Measurements from ENCODE around the gene UBL4A.

UBL4A gene

DNA sequence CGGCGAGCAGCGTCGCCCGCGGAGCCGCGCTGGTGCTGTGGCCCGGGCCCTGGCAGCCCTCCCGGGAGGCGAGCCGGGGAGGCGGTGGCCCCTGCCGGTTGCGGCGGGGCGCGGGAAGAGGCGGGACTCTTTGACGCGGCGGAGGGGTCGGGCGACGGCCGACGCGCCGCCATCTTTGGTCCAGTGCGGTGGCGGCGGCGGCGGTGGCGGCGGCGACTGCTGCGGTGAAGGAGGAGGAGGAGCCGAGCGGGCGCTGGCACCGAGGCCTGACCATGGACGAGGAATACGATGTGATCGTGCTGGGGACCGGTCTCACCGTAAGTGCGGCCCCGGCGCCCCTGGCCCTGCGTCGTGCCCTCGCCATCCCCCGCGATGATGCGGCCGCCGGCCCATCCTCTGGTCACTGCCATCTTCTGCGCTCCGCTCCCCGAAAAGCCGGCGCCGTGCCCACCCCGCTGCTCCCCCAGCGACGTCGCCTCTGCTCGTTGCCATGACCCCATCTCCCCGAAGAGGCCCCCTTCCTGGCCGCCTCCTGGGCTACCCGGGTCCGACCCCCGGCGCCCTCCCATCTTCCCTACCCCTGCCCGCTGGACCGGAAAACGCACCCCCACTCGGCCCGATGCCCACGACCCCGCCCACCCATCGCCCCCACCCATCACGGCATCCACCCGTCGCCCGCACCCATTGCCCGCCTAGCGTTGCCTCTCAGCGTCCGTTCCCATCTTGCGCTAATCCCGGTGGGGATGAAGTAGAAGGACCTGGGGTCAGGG is 49.2 kb downstream of the UBL4A start, which contains the start of gene GDI1:
Gene GDI1 (plus strand): TSS at position 172 of the 770 bp plus-strand sequence. CDS start 101 bp downstream, at position 273.
- DNase-seq, result peak; percentile 78

DNA sequence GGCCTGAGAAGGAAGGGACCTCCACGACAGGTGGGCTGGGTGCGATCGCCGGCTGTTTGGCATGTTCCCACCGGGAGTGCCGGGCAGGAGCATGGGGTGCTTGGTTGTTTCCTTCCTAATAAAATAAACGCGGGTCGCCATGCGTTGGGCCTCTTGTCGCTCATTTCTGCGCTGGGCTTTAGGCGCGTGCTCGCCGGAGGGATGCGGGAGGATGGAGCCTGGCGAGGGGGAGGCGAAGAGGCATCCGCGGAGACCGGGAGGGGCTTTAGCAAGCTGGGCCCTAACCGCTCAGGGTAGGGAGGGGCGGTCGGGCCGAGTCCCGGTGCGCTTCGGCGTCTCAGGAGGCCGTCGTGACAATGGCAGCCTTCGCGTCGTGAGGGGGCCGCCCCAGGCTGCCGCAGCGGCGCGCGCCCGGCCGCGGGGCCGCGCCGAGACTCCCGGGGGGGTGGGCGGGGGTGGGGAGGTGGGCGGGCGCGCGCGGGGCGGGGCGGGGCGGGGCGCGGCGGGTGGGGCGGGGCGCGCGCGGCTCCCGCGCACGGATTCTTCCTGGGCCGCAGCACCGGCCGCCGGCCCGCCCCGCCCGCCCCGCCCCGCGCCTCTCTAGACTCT is 49.9 kb downstream of the UBL4A start:
- DNase-seq, result peak; percentile 82

DNA sequence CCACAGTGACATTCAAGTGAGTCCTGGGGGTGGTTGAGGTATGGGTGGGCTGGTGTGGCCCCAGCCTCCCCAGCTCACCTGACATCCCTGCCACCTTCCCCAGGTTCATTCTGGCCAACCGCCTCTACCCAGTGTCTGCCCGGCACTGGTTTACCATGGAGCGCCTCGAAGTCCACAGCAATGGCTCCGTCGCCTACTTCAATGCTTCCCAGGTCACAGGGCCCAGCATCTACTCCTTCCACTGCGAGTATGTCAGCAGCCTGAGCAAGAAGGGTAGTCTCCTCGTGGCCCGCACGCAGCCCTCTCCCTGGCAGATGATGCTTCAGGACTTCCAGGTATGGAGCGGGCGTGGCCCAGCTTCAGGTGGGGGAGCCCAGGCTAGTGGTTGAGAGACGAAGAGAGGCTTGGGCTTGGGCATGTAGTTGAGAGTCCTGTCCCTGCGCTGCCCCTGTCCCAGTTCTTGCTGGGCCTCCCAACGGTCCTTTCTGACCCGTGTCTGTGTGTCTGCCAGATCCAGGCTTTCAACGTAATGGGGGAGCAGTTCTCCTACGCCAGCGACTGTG is 51.2 kb downstream of the UBL4A start:
- DNase-seq, result no peak

DNA sequence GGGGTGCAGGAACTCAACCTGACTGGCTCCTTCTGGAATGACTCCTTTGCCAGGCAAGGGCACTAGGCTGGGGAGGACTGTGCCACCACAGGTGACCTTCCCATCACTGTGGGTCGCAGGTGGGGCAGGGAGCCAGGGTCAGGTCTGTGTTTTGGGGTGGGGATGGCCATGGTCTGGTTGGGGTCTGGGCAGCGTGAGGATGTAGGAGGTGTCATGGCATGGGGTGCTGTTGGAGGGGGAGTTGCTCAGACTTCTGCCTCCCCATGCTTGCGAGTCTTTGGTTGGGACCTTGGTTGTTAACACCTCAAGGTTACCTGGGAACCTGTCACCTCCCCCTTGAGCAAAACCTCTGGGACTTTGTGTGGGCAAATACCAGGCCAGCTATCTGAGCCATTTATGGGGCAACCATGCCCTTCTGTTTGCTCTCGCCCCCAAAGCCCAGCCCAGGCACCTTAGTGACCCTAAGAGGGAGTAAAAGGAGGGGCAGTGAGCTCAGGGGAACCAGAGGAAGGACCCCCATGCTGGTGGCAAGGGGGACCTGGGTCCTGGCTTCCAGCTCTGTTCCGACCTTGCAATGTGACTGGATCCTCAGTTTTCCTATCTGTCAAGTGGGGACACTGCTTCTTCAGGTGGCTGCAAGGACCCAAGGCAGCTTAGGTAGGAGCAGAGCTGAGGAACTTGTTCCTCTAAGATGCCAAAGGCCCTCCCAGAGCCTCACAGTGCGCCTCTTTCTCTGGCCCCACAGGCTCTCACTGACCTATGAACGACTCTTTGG is 51.8 kb downstream of the UBL4A start:
- no peak for DNase-seq

Data from DMS53 (cell line).